ENCODE data around the gene FBN2.

FBN2 gene

GRCh38 chr5:128317481-128317880, 220.6 kb downstream of the FBN2 start:
- TF ChIP-seq CTCF (IDR thresholded peaks at IDR 0.05; ENCODE audit: insufficient read depth, low read depth, low read length, missing control alignments), result no peak
- H3K4me3 ChIP-seq (ENCODE audit: low read length), result no peak overlapping the region
- no peak for DNase-seq (ENCODE audit: low read depth)

GRCh38 chr5:128315671-128316070, 222.4 kb downstream of the FBN2 start:
- no peak for TF ChIP-seq CTCF (IDR thresholded peaks at IDR 0.05; ENCODE audit: insufficient read depth, low read depth, low read length, missing control alignments)
- DNase-seq (ENCODE audit: low read depth), result peak; percentile 75
- no peak overlapping the region for H3K4me3 ChIP-seq (ENCODE audit: low read length)

GRCh38 chr5:128305341-128305740, 232.7 kb downstream of the FBN2 start:
- no peak overlapping the region for H3K4me3 ChIP-seq (ENCODE audit: low read length)
- TF ChIP-seq CTCF (IDR thresholded peaks at IDR 0.05; ENCODE audit: insufficient read depth, low read depth, low read length, missing control alignments), result no peak
- DNase-seq (ENCODE audit: low read depth), result no peak

GRCh38 chr5:128304791-128305190, 233.3 kb downstream of the FBN2 start:
- DNase-seq (ENCODE audit: low read depth), result no peak
- TF ChIP-seq CTCF (IDR thresholded peaks at IDR 0.05; ENCODE audit: insufficient read depth, low read depth, low read length, missing control alignments), result no peak
- no peak overlapping the region for H3K4me3 ChIP-seq (ENCODE audit: low read length)

GRCh38 chr5:128304088-128304487, 234.0 kb downstream of the FBN2 start:
- no peak overlapping the region for H3K4me3 ChIP-seq (ENCODE audit: low read length)
- no peak for TF ChIP-seq CTCF (IDR thresholded peaks at IDR 0.05; ENCODE audit: insufficient read depth, low read depth, low read length, missing control alignments)
- peak; percentile 91 for DNase-seq (ENCODE audit: low read depth)

- DNase-seq (ENCODE audit: low read depth), result peak; percentile 64
- no peak for TF ChIP-seq CTCF (IDR thresholded peaks at IDR 0.05; ENCODE audit: insufficient read depth, low read depth, low read length, missing control alignments)
- H3K4me3 ChIP-seq (ENCODE audit: low read length), result no peak overlapping the region
These were observed 234.5 kb downstream of the FBN2 start for GRCh38 chr5:128303593-128303992.

- no peak overlapping the region for H3K4me3 ChIP-seq (ENCODE audit: low read length)
- no peak for TF ChIP-seq CTCF (IDR thresholded peaks at IDR 0.05; ENCODE audit: insufficient read depth, low read depth, low read length, missing control alignments)
- no peak for DNase-seq (ENCODE audit: low read depth)
These were observed 237.9 kb downstream of the FBN2 start for GRCh38 chr5:128300181-128300580.

Data from epithelial cell of esophagus (primary cell).